H1 (cell line): ENCODE data around the gene AP5Z1. TPM values are rescaled to one million over a fixed set of nuclear protein-coding genes. Genes with fewer than 3 reads are reported as not detected.

Source experiments
- CHD1 ChIP-seq: IDR thresholded peaks from 2 replicates; pipeline ENCODE4 v1.6.1; 2012; ENCODE audit warnings: low read depth, low read length, improper control_type of control experiment
- CTCF ChIP-seq, 3 experiments: IDR thresholded peaks; 1 replicate in 2 of 3; 2 replicates in 1 of 3; pipeline versions ENCODE4 v1.5.1 to v1.6.1; 2011; ENCODE audit warnings: low read length in 3 of 3, mild to moderate bottlenecking in 3 of 3, inconsistent platforms in 2 of 3, low read depth in 1 of 3, moderate library complexity in 1 of 3; ENCODE audit not compliant: insufficient read depth in 1 of 3; ENCODE audit errors: control extremely low read depth in 1 of 3
- FOSL1 ChIP-seq: IDR thresholded peaks from 2 replicates; pipeline ENCODE4 v1.6.1; 2011; ENCODE audit warnings: mild to moderate bottlenecking, low read depth, low read length, moderate library complexity; ENCODE audit not compliant: insufficient read depth
- polyA plus RNA-seq, 7 experiments: library from polyadenylated mRNA; depleted of rRNA in 3 of 7; stranded (reverse) in 5 of 7; unstranded in 2 of 7; fragments of >200 nt in 5 of 7; fragments of 200-250 nt in 2 of 7; gene quantifications; 1 replicate in 5 of 7; 2 replicates in 1 of 7; 4 replicates in 1 of 7; pipeline versions ENCODE4 v1.2.1 to v1.2.3, GENCODE V29; 2011 to 2013; ENCODE audit warnings: missing spikeins in 2 of 7, mixed read lengths in 2 of 7
- total RNA-seq: library from RNA; stranded (reverse); fragmentation: NEBNext Ultra II Directional; extraction: Animal tissue kit (Norgen Biotek cat#: 25700); gene quantifications from 2 replicates; pipeline ENCODE4 v1.2.1, GENCODE V29; 2021

Gene AP5Z1
- total and polyA plus RNA-seq, 2 of the 8 experiments (the other 6 are each of a cell fraction or from before 2014, with no cell fraction given): 24.0 to 24.7 TPM

GRCh38 chr7:4726566-4726965 is 48.9 kb upstream of the AP5Z1 start (continued):
- TF ChIP-seq CTCF (IDR thresholded peaks at IDR 0.05; ENCODE audit: control extremely low read depth in 1 of 3, insufficient read depth in 1 of 3, low read depth in 1 of 3, low read length in 3 of 3): no peak
- TF ChIP-seq FOSL1: no peak
- TF ChIP-seq CHD1: no peak
